ENCODE measurements around the gene CHI3L2.
"Not testable (repeated sequence)": the region's sequence is repeated elsewhere in the genome, so short reads cannot be mapped to it uniquely, and the experiment has no call there.

Gene CHI3L2

GRCh38 chr1:111202707-111203623 is 24.5 kb upstream of the CHI3L2 start:
- no peak for DNase-seq (ENCODE audit: low spot score)

GRCh38 chr1:111203681-111204200 is 23.8 kb upstream of the CHI3L2 start:
- DNase-seq (ENCODE audit: low spot score) = peak; percentile 61

GRCh38 chr1:111204201-111204982 is 23.1 kb upstream of the CHI3L2 start:
- DNase-seq (ENCODE audit: low spot score) = peak; percentile 47

GRCh38 chr1:111204983-111205713 is 22.4 kb upstream of the CHI3L2 start:
- no peak for DNase-seq (ENCODE audit: low spot score)

- peak; percentile 45 for DNase-seq (ENCODE audit: low spot score)
These were observed 21.8 kb upstream of the CHI3L2 start for GRCh38 chr1:111205714-111206050.

- DNase-seq (ENCODE audit: low spot score) = no peak
These were observed 18.6 kb upstream of the CHI3L2 start for GRCh38 chr1:111208921-111209320.

- no peak for DNase-seq (ENCODE audit: low spot score)
These were observed 17.9 kb upstream of the CHI3L2 start for GRCh38 chr1:111209622-111210021.

GRCh38 chr1:111211921-111212320 is 15.6 kb upstream of the CHI3L2 start:
- DNase-seq (ENCODE audit: low spot score) = no peak

GRCh38 chr1:111212634-111213335 is 14.7 kb upstream of the CHI3L2 start:
- DNase-seq (ENCODE audit: low spot score) = no peak

GRCh38 chr1:111213412-111213811 is 14.1 kb upstream of the CHI3L2 start:
- no peak for DNase-seq (ENCODE audit: low spot score)

GRCh38 chr1:111214074-111214801 is 13.3 kb upstream of the CHI3L2 start:
- no peak for DNase-seq (ENCODE audit: low spot score)

- no peak for DNase-seq (ENCODE audit: low spot score)
These were observed 12.6 kb upstream of the CHI3L2 start for GRCh38 chr1:111214884-111215283.

- DNase-seq (ENCODE audit: low spot score) = not testable (repeated sequence)
These were observed 12.2 kb upstream of the CHI3L2 start for GRCh38 chr1:111215285-111215684.

GRCh38 chr1:111216751-111217150 is 10.8 kb upstream of the CHI3L2 start:
- DNase-seq (ENCODE audit: low spot score) = no peak

- DNase-seq (ENCODE audit: low spot score) = no peak
These were observed 10.2 kb upstream of the CHI3L2 start for GRCh38 chr1:111217183-111217910.

GRCh38 chr1:111218701-111219556 is 8.6 kb upstream of the CHI3L2 start:
- no peak for DNase-seq (ENCODE audit: low spot score)

- DNase-seq (ENCODE audit: low spot score) = no peak
These were observed 7.8 kb upstream of the CHI3L2 start for GRCh38 chr1:111219557-111220286.

GRCh38 chr1:111220302-111220890 is 7.1 kb upstream of the CHI3L2 start:
- DNase-seq (ENCODE audit: low spot score) = no peak
